SK-N-SH treated with all-trans-retinoic acid at 6 μM for 48 hours (cell line): ENCODE measurements around the gene ARHGAP26.
"Not testable (repeated sequence)": the region's sequence is repeated elsewhere in the genome, so short reads cannot be mapped to it uniquely, and the experiment has no call there.

Experiments used
- ARNTL ChIP-seq: fragments of 450-650 bp; formaldehyde crosslinking; IDR thresholded peaks from 2 replicates; pipeline ENCODE4 v1.5.0; 2020; ENCODE audit warnings: low read depth, mild to moderate bottlenecking, moderate library complexity, borderline replicate concordance
- CREB5 ChIP-seq: fragments of 250-450 bp; sonication (Bioruptor Pico); IDR thresholded peaks from 2 replicates; pipeline ENCODE4 v1.5.1; 2020; ENCODE audit warnings: low read depth, mild to moderate bottlenecking, moderate library complexity
- CSDC2 ChIP-seq: fragments of 250-450 bp; sonication (Bioruptor Pico); IDR thresholded peaks from 2 replicates; pipeline ENCODE4 v1.5.0; 2020; ENCODE audit warnings: mild to moderate bottlenecking, moderate library complexity
- ESRRG ChIP-seq: fragments of 250-450 bp; sonication (Bioruptor Pico); IDR thresholded peaks from 2 replicates; pipeline ENCODE4 v1.6.1; 2021; ENCODE audit warnings: mild to moderate bottlenecking
- ISL1 ChIP-seq: fragments of 250-450 bp; sonication (Bioruptor Pico); IDR thresholded peaks from 2 replicates; pipeline ENCODE4 v2.1.2; 2022; ENCODE audit warnings: mild to moderate bottlenecking, moderate library complexity
- OSR1 ChIP-seq: fragments of 250-450 bp; sonication (Bioruptor Pico); IDR thresholded peaks from 2 replicates; pipeline ENCODE4 v1.8.0; 2022; ENCODE audit warnings: moderate library complexity, mild to moderate bottlenecking, inconsistent platforms
- PATZ1 ChIP-seq: fragments of 250-450 bp; sonication (Bioruptor Pico); IDR thresholded peaks from 2 replicates; pipeline ENCODE4 v1.8.0; 2020; ENCODE audit warnings: mild to moderate bottlenecking, moderate library complexity, borderline replicate concordance
- PPARA ChIP-seq: fragments of 250-450 bp; sonication (Bioruptor Pico); IDR thresholded peaks from 2 replicates; pipeline ENCODE4 v1.5.0; 2020; ENCODE audit warnings: mild to moderate bottlenecking, borderline replicate concordance
- RARB ChIP-seq: fragments of 250-450 bp; sonication (Bioruptor Pico); IDR thresholded peaks from 2 replicates; pipeline ENCODE4 v1.8.0; 2021; ENCODE audit warnings: mild to moderate bottlenecking, moderate library complexity
- ZFP3 ChIP-seq: fragments of 250-450 bp; sonication (Bioruptor Pico); IDR thresholded peaks from 2 replicates; pipeline ENCODE4 v1.5.0; 2020; ENCODE audit warnings: mild to moderate bottlenecking, moderate library complexity
- ZFP30 ChIP-seq: fragments of 450-650 bp; formaldehyde crosslinking; IDR thresholded peaks from 2 replicates; pipeline ENCODE4 v1.5.0; 2022; ENCODE audit warnings: mild to moderate bottlenecking, moderate library complexity
- ZNF565 ChIP-seq: fragments of 450-650 bp; formaldehyde crosslinking; conservative IDR thresholded peaks from 2 replicates; pipeline ENCODE4 v1.5.0; 2020; ENCODE audit warnings: low read depth, mild to moderate bottlenecking, moderate library complexity
- ZNF8 ChIP-seq: fragments of 450-650 bp; formaldehyde crosslinking; IDR thresholded peaks from 2 replicates; pipeline ENCODE4 v1.5.0; 2020; ENCODE audit warnings: mild to moderate bottlenecking, moderate library complexity

DNA sequence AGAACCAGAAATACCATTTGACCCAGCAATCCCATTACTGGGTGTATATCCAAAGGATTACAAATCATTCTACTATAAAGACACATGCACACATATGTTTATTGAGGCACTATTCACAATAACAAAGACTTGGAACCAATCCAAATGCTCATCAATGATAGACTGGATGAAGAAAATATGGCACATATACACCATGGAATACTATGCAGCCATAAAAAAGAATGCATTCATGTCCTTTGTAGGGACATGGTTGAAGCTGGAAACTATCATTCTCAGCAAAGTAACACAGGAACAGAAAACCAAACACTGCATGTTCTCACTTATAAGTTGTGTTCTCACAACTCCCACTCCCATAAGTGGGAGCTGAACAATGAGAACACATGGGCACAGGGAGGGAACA lies 225.4 kb downstream of the ARHGAP26 start:
- TF ChIP-seq ARNTL, ZNF565, CSDC2, ZFP3, RARB, PPARA, CREB5, OSR1, ISL1, ESRRG, PATZ1, ZNF8, ZFP30 (CRISPR knock-in tag): not testable (repeated sequence)
